Activated T-cell treated with anti-CD3 and anti-CD28 coated beads for 1 hour (primary cell): Measurements from ENCODE around the gene SLC22A15.
"Not testable (repeated sequence)": the region's sequence is repeated elsewhere in the genome, so short reads cannot be mapped to it uniquely, and the experiment has no call there.

Source experiments
- DNase-seq: peaks from one replicate; pipeline ENCODE4 v3.0.0-alpha.2; 2020; ENCODE audit warnings: low read depth

Gene SLC22A15

GRCh38 chr1:115976062-115976920 is at the start of gene SLC22A15:
Gene SLC22A15 (plus strand): TSS chr1:115976513. CDS start chr1:115976628, 115 bp downstream.
- DNase-seq, result peak; percentile 11

GRCh38 chr1:115927971-115928370 is 48.3 kb upstream of the SLC22A15 start:
- DNase-seq, result no peak

- no peak for DNase-seq
Measured at GRCh38 chr1:115929881-115930280, 46.4 kb upstream of the SLC22A15 start.

- no peak for DNase-seq
Measured at GRCh38 chr1:115933625-115934024, 42.7 kb upstream of the SLC22A15 start.

- no peak for DNase-seq
Measured at GRCh38 chr1:115939455-115939854, 36.9 kb upstream of the SLC22A15 start.

- DNase-seq, result no peak
Measured at GRCh38 chr1:115946116-115946515, 30.2 kb upstream of the SLC22A15 start.

GRCh38 chr1:115949156-115949555 is 27.2 kb upstream of the SLC22A15 start:
- DNase-seq, result no peak

- DNase-seq, result no peak
Measured at GRCh38 chr1:115951560-115951959, 24.8 kb upstream of the SLC22A15 start.

GRCh38 chr1:115952547-115952946 is 23.8 kb upstream of the SLC22A15 start:
- DNase-seq, result no peak

- DNase-seq, result no peak
Measured at GRCh38 chr1:115953180-115953579, 23.1 kb upstream of the SLC22A15 start.

GRCh38 chr1:115954684-115955083 is 21.6 kb upstream of the SLC22A15 start:
- DNase-seq, result no peak

GRCh38 chr1:115955228-115955627 is 21.1 kb upstream of the SLC22A15 start:
- DNase-seq, result no peak

GRCh38 chr1:115958866-115959265 is 17.4 kb upstream of the SLC22A15 start:
- no peak for DNase-seq

GRCh38 chr1:115969509-115969908 is 6.8 kb upstream of the SLC22A15 start:
- no peak for DNase-seq

- not testable (repeated sequence) for DNase-seq
Measured at GRCh38 chr1:115971778-115972177, 4.5 kb upstream of the SLC22A15 start.

- DNase-seq, result no peak
Measured at GRCh38 chr1:115973154-115973553, 3.2 kb upstream of the SLC22A15 start.

GRCh38 chr1:115975569-115976061 is 698 bp upstream of the SLC22A15 start:
- no peak for DNase-seq

GRCh38 chr1:115976921-115977498 is 697 bp downstream of the SLC22A15 start:
- DNase-seq, result no peak

GRCh38 chr1:115977499-115978258 is 1.4 kb downstream of the SLC22A15 start:
- no peak for DNase-seq

GRCh38 chr1:115978292-115978941 is 2.1 kb downstream of the SLC22A15 start:
- DNase-seq, result no peak

GRCh38 chr1:115980156-115980555 is 3.8 kb downstream of the SLC22A15 start:
- DNase-seq, result no peak
